VCaP (cell line): ENCODE data around the gene RAD51B.
A peak's percentile ranks its signal among the peaks of the same experiment; 100 is the strongest.

ENCODE experiments used
- H3K27ac ChIP-seq: fragments of 450-650 bp; 2 replicates; pipeline ENCODE4 v1.5.1; 2017
- CTCF ChIP-seq: fragments of 450-650 bp; conservative IDR thresholded peaks from 2 replicates; pipeline ENCODE4 v1.5.1; 2017; ENCODE audit warnings: mild to moderate bottlenecking, moderate library complexity

RAD51B gene

DNA sequence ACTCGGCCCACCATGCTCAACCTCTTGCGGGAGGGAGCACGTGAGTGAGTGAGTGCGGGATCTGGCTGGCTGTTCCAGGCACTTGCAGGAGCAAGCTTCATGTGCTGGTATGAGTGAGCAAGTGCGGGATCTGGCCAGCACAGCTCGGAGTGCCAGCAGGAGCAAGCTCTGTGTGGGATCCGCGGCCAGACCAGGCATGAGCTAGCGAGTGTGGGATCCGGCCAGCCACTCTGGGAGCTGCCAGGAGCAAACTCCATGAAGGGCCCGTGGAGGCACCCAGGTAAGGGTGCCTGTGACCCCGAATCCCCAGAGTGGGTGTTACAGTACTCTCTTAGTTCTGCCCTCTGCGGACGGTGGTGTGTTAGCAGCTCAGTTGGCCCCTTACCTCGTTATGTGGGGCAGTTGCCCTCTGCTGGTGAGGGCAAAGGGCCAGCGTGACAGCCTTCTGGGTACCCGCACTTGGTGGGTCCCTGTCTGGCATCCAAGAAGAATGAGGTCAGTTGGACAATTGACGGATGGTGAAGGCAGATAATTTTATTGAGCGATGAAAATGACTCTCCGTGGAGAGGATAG, 38.3 kb downstream of the RAD51B start:
- TF ChIP-seq CTCF: no peak
- H3K27ac ChIP-seq: peak overlapping the region; percentile 97

DNA sequence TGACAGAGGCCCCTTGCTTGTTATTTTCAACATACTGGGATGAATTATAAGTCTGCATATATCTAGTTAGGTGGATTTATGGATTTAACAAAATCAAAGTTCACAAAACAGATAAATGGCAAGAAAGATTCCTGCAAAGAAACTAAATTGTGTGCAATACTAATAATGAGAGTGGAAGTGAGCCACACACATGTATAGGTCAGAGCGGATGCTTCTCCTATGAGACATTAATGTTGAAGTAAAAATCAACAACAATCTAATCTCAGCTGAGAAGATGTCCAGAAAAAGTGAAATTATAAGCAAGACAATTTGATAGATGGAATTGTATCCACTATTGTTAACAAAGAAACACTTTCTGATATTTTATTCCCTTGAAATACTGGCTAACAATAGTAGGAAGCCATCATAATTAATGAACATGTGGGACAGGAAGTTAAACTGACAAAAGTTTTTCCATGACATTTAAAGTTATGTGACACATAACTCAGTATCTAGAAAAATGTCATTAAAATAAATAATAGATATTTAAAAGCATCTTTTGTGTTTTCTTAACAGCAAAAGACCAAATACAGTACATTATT, 39.7 kb downstream of the RAD51B start:
- TF ChIP-seq CTCF: no peak

GRCh38 chr14:67863223-67863622, 43.6 kb downstream of the RAD51B start:
- TF ChIP-seq CTCF: no peak
- H3K27ac ChIP-seq: no peak overlapping the region

More for the DNA sequence above, 39.7 kb downstream of the RAD51B start:
- no peak overlapping the region; the same call in 1 of the 2 replicates for H3K27ac ChIP-seq

- H3K27ac ChIP-seq: no peak overlapping the region
- no peak for TF ChIP-seq CTCF
These were observed 55.8 kb downstream of the RAD51B start for GRCh38 chr14:67875175-67876006.

DNA sequence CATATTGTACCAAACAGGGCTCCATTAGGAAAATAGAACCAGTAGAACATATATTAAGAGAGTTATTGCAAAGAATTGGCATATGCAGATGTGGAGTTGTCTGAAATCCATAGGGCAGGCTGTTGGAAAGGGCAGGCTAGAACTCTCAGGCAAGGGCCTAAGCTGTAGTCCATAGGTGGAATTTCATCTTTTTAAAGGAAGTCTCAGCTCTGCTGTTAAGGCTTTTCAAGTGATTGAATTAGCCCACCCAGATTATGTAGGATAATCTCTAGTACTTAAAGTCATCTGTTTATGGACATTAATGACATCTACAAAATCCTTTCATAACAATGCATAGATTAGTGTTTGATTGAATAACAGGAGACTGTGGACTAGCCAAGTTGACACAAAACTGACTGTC, 59.4 kb downstream of the RAD51B start:
- H3K27ac ChIP-seq: no peak overlapping the region
- TF ChIP-seq CTCF: no peak

GRCh38 chr14:67881225-67881624, 61.6 kb downstream of the RAD51B start:
- TF ChIP-seq CTCF: no peak
- no peak overlapping the region for H3K27ac ChIP-seq

- no peak overlapping the region for H3K27ac ChIP-seq
- TF ChIP-seq CTCF: no peak
These were observed 63.5 kb downstream of the RAD51B start for GRCh38 chr14:67882986-67883555.
